ENCODE data around the gene SLC38A2.
"Not testable (repeated sequence)": the region's sequence is repeated elsewhere in the genome, so short reads cannot be mapped to it uniquely, and the experiment has no call there.

The SLC38A2 gene

DNA sequence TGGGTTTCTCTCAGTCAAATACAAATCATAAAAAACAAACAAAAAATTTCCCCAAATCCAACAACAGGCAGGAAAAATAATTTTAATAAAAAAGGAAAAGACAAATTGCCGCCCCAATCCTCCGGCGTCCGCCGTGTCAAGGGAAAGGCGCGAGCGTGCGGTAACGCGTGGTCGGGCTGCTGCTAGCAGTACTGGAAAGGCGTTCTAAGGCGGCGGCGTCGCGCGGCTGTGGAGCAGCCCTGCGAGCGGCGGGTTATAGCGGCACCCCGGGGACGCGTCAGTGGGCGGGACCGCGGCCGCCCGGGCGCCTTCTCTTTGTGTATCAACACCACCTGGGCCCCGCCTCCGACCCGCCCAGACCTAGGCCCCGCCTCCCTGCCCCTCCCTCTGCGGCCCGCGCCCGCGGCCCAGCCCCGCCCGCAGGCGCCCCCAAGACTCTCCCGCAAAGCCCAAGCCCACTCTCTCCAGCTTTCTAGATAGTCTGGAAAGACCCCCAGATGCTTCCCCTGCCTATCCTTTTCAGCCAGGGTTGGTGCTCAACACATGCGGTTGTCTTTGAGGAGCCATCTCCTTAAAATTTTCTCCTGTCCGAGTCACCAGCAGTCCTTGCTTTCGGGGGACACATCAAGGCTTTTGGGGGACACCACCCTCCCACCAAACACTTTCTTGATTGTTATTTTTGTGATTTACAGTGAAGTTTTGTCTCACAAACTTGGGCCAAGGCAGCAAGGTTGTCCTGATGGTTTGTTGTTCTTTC, at the start of gene SLC38A2:
Gene SLC38A2, minus strand, starts transcription at position 230 of the 757 bp plus-strand sequence. CDS start 1,480 bp downstream, outside the sequence.
- peak; percentile 41 to 99 (median 92) for DNase-seq

GRCh38 chr12:46419675-46420074, 47.1 kb upstream of the SLC38A2 start:
- DNase-seq, result no peak

- no peak for DNase-seq
Measured at GRCh38 chr12:46415552-46415951, 43.0 kb upstream of the SLC38A2 start.

DNA sequence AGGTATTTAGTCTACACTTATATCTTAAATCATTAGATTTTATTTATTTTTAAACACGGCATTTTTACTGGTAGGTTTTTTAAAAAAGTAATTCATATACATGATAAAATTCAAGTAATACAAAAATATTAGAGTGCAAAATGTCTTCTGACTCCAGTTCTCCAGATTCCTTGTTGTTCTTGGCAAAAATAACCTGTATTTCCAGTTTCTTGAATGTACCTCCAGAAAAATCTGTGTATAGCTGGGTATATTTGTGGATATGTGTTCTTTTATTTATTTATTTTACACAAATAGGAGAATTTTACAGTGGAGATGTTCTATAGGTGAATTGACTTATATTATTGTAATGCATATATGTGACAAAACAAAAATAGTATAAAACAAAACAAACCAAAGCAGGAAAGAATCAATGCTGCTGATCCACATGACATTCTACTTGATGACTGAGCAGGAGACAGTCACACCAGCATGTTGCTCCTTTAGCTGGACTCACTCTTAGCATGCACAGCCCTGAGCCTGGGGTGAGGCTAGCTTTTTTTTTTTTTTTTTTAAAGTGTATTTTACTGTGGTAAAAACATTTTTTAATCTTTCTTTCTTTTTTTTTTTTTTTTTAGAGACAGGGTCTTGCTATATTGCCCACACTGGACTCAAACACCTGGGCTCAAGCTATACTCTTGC, 42.2 kb upstream of the SLC38A2 start:
- DNase-seq, result no peak

- DNase-seq, result no peak
Measured at GRCh38 chr12:46413368-46413767, 40.8 kb upstream of the SLC38A2 start.

DNA sequence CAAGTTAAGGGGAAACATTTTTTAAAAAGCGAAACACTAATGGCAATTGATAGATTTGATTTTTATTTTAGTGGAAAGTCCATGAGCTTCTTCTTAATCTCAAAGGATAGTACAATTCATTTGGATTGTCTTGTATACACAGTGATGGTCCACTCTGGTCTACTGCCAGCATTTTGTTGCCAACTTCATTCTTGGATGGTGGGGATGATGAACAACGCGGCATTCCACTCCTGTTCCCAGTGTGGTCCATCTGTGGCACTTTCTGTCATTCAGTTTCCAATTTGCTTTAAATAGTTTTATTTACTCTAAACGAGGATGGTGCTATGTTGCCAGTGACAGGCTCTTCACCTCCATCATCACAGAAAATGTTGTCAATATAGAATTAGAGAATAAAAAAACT, 40.3 kb upstream of the SLC38A2 start:
- DNase-seq, result no peak

- DNase-seq, result no peak
Measured at GRCh38 chr12:46410495-46410894, 37.9 kb upstream of the SLC38A2 start.

- DNase-seq, result no peak
Measured at GRCh38 chr12:46409974-46410373, 37.4 kb upstream of the SLC38A2 start.

DNA sequence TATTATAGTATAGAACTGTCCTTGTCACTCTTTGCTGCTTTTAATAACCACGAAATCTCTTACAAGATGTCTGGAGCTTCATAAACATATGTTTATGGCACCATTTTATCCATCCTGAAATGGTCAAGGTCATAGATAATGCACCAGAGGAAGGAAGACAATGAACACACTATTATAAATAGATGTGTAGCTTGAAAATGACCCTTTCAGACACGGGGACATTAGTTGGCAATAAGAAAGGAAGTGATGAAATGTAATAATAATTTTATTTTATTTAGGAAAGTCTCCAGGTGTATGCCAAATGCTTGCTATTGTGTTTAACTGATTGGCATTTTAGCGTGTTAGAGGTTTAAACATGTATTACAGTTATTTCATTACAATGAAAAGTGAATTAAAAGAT, 36.8 kb upstream of the SLC38A2 start:
- no peak for DNase-seq

DNA sequence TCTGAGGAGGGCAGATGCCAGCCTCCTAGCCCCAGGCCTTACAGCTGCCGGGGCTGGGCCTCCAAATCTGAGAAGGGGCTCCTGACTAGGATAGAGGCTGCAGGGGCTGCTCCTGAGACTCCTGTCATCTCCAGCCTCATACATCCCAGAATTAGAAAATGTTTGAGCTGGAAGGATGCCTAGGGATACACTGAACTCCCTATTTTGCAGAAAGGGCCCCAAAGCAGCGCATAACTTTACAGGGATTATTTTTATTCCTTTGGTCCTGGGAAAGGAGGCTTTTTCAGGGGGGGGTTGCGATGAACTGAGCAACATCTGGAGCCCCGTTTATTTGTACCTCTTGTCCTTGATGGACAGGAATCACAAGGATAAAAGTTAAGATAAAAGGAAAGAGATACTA, 35.9 kb upstream of the SLC38A2 start:
- DNase-seq, result no peak

DNA sequence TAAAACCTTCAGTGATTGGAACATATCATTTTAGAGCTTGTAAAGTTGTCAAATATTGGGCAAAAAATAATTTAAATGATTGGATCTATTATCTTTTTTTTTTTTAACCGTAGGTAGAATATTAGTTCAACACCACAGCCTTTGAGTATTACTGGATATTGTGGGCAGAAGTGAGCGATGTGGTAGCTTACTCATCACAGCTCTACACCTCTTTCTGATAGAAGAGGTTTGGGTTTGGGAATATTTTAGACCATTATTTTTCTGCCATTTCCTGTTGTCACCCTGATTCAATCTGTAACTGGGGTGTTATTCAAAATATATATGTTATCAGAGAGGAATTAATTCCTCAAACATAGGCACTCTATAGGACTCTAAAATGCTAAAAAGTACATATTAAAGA, 34.8 kb upstream of the SLC38A2 start:
- no peak for DNase-seq

DNA sequence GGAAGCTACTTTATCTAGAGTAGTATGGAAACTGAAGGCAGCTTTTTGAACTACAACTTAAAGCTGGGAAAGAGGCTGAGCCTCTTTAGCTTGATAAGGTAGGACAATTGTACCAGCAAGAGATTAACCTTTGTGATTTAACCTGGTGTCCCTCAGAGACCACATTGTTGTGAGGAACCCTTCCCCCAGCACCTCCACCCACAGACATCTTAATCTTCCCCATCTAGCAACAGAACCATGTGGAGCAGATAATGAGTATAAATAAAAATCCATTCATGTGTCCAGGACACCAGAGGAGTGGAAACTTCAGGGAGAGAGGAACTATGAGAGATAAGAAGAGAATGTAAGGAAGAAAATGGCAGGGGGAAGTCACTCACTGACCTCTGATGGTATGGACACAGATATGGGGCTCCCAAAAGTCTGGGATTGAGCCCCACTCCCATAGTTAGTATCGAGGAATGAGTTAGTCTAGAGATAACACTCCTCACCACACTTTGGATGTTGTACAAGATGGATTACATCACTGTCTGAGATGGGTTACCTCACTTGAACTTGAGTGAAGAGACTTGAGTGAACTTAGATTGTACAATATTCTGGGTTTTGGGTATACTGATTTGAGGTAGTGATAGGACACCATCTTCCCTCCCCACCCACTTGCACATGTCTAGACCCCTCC, 33.9 kb upstream of the SLC38A2 start:
- DNase-seq, result no peak

- no peak for DNase-seq
Measured at GRCh38 chr12:46404733-46405132, 32.2 kb upstream of the SLC38A2 start.

GRCh38 chr12:46404225-46404631, 31.7 kb upstream of the SLC38A2 start:
- no peak for DNase-seq

GRCh38 chr12:46403719-46404070, 31.1 kb upstream of the SLC38A2 start:
- no peak for DNase-seq

- DNase-seq, result no peak
Measured at GRCh38 chr12:46402941-46403718, 30.6 kb upstream of the SLC38A2 start.

- peak in 1 of 56 donors; percentile 8 for DNase-seq
Measured at GRCh38 chr12:46402451-46402850, 29.9 kb upstream of the SLC38A2 start.

- DNase-seq, result no peak
Measured at GRCh38 chr12:46401662-46402061, 29.1 kb upstream of the SLC38A2 start.

GRCh38 chr12:46400406-46400805, 27.8 kb upstream of the SLC38A2 start:
- DNase-seq, result no peak

DNA sequence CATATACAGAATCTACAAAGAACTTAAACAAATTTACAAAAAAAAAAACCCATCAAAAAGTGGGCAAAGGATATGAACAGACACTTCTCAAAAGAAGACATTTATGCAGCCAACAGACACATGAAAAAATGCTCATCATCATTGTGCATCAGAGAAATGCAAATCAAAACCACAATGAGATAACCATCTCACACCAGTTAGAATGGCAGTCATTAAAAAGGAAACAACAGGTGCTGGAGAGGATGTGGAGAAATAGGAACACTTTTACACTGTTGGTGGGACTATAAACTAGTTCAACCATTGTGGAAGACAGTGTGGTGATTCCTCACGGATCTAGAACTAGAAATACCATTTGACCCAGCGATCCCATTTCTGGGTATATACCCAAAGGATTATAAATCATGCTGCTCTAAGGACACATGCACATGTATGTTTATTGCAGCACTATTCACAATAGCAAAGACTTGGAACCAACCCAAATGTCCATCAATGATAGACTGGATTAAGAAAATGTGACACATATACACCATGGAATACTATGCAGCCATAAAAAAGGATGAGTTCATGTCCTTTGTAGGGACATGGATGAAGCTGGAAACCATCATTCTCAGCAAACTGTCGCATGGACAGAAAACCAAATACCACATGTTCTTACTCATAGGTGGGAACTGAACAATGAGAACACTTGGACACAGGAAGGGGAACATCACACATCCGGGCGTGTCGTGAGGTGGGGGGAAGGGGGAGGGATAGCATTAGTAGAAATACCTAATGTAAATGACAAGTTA, 27.1 kb upstream of the SLC38A2 start:
- not testable (repeated sequence) for DNase-seq

- no peak for DNase-seq
Measured at GRCh38 chr12:46396826-46397225, 24.3 kb upstream of the SLC38A2 start.

All from nucleus accumbens (tissue), 56 donors.